Endothelial cell of hepatic sinusoid (primary cell): ENCODE results near the gene SYTL3.

Experiments
- in situ Hi-C: cut with HindIII; loops from 2 replicates; pipeline ENCODE4 v1.10.0; 2017; ENCODE audit warnings: low sequenced_read_pairs

Gene SYTL3

GRCh38 chr6:158785036-158785435 lies 135.2 kb downstream of the SYTL3 start:
- in situ Hi-C loops, result no loop called here

- in situ Hi-C loops, result no loop called here
These were observed 136.9 kb downstream of the SYTL3 start for GRCh38 chr6:158786645-158787304.

GRCh38 chr6:158787395-158787794 lies 137.5 kb downstream of the SYTL3 start:
- in situ Hi-C loops, result no loop called here

- in situ Hi-C loops, result no loop called here
These were observed 139.5 kb downstream of the SYTL3 start for GRCh38 chr6:158789115-158789917.

- in situ Hi-C loops, result loop anchor here (5.0 kb wide), 1 partner anchor 181 kb away; no protein-coding TSS in a partner anchor
These were observed 141.5 kb downstream of the SYTL3 start for GRCh38 chr6:158791274-158791855.

- in situ Hi-C loops, result loop anchor here (5.0 kb wide), 1 partner anchor 180 kb away; no protein-coding TSS in a partner anchor
These were observed 142.7 kb downstream of the SYTL3 start for GRCh38 chr6:158792505-158792904.

- in situ Hi-C loops, result loop anchor here (5.0 kb wide), 1 partner anchor 179 kb away; no protein-coding TSS in a partner anchor
These were observed 143.6 kb downstream of the SYTL3 start for GRCh38 chr6:158793432-158793831.

GRCh38 chr6:158795516-158795915 lies 145.7 kb downstream of the SYTL3 start:
- in situ Hi-C loops, result no loop called here

- in situ Hi-C loops, result no loop called here
These were observed 146.5 kb downstream of the SYTL3 start for GRCh38 chr6:158796353-158796752.

GRCh38 chr6:158797331-158798310 lies 147.8 kb downstream of the SYTL3 start:
- in situ Hi-C loops, result no loop called here

GRCh38 chr6:158798311-158798710 lies 148.5 kb downstream of the SYTL3 start:
- in situ Hi-C loops, result no loop called here

- in situ Hi-C loops, result no loop called here
These were observed 149.4 kb downstream of the SYTL3 start for GRCh38 chr6:158799051-158799792.

GRCh38 chr6:158801655-158802294 lies 151.9 kb downstream of the SYTL3 start:
- in situ Hi-C loops, result no loop called here

- in situ Hi-C loops, result no loop called here
These were observed 153.9 kb downstream of the SYTL3 start for GRCh38 chr6:158803733-158804143.

GRCh38 chr6:158804207-158804606 lies 154.4 kb downstream of the SYTL3 start:
- in situ Hi-C loops, result no loop called here

GRCh38 chr6:158805698-158806377 lies 156.0 kb downstream of the SYTL3 start:
- in situ Hi-C loops, result no loop called here

- in situ Hi-C loops, result no loop called here
These were observed 157.9 kb downstream of the SYTL3 start for GRCh38 chr6:158807515-158808441.

- in situ Hi-C loops, result no loop called here
These were observed 158.6 kb downstream of the SYTL3 start for GRCh38 chr6:158808442-158808833.
